Cardiac fibroblast (primary cell): Measurements from ENCODE around the gene TBC1D17.

Experiments
- DNase-seq, 2 donors: peaks; one replicate each; pipeline versions ENCODE4 v3.0.0 to v3.0.0-alpha.2; 2010; ENCODE audit warnings: low read depth in 2 of 2
- H3K4me3 ChIP-seq, 2 donors: replicated peaks in 1 of 2; 1 replicate in 1 of 2; 2 replicates in 1 of 2; pipeline ENCODE4 v1.5.1; 2011; ENCODE audit warnings: low read depth in 2 of 2, low read length in 2 of 2, mild to moderate bottlenecking in 2 of 2, moderate library complexity in 1 of 2
- TF ChIP-seq, protein P1 (sequence below): IDR thresholded peaks from one replicate; pipeline ENCODE4 v1.5.1; 2011; ENCODE audit warnings: low read depth, mild to moderate bottlenecking, low read length, inconsistent platforms

Gene TBC1D17

DNA sequence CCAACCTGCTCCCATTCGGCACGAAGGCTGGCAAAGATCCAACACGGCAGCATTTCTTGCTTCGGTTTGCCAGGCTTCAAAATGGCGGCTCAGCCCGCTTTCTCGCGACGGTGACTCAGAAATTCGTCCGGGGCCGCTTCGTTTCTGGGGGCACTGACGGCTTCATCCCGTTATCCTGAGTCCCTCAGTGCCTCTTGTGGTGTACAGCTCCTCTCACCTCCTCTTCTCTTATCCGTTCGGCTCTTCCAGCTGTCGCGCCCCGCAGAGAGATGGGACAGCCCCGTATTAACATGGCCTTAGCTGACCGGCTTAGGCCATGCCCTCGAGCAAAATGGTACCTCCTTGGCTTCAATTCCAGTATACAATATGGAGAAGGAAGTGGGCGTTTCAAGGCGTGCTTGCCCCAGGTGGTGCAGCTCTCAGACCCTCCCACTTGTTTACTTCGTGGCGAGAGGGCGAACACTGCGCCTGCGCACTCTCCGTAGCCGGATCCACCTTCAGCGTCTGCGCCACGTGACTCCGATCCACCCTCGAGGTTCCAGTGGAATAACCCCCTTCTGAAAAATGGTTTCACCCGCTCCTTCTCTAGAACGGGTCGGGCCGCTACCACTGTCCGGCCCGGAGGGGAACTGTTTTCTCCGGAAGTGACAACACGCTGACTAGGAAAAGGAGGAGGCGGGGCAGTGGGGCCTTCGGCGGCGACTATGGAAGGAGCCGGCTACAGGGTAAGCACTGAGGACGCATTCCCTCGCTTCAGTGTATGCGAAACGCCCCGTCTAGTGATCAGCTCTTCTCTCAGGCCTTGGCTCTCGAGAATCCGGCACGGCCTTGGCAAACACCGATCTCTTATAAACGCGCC, at the start of gene TBC1D17, which contains the start of gene AKT1S1:
Gene TBC1D17 (plus strand): TSS at position 683 of the 859 bp plus-strand sequence. CDS start 22 bp downstream, at position 705.
Gene AKT1S1 (minus strand): TSS at position 336 of the 859 bp plus-strand sequence. CDS start 4,060 bp downstream, outside the sequence.
- peak within 1 kb of the TSS; percentile 100 for H3K4me3 ChIP-seq
- TF ChIP-seq, protein P1, sequence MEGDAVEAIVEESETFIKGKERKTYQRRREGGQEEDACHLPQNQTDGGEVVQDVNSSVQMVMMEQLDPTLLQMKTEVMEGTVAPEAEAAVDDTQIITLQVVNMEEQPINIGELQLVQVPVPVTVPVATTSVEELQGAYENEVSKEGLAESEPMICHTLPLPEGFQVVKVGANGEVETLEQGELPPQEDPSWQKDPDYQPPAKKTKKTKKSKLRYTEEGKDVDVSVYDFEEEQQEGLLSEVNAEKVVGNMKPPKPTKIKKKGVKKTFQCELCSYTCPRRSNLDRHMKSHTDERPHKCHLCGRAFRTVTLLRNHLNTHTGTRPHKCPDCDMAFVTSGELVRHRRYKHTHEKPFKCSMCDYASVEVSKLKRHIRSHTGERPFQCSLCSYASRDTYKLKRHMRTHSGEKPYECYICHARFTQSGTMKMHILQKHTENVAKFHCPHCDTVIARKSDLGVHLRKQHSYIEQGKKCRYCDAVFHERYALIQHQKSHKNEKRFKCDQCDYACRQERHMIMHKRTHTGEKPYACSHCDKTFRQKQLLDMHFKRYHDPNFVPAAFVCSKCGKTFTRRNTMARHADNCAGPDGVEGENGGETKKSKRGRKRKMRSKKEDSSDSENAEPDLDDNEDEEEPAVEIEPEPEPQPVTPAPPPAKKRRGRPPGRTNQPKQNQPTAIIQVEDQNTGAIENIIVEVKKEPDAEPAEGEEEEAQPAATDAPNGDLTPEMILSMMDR = no peak
- DNase-seq = peak; percentile 100

DNA sequence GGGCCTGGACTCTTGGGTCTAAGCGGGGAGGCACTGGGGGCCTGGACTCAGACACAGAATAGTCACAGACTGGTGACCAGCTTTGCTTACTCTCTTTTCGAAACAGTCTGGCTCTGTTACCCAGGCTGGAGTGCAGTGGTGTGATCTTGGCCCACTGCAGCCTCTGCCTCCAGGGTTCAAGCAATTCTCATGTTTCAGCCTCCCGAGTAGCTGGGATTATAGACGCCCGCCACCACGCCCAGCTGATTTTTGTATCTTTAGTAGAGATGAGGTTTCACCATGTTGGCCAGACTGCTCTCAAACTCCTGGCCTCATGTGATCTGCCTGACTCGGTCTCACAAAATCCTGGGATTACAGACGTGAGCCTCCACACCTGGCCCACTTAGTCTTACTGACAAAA, 48.3 kb upstream of the TBC1D17 start:
- TF ChIP-seq, protein P1 = no peak
- H3K4me3 ChIP-seq = no peak overlapping the region
- DNase-seq = no peak

DNA sequence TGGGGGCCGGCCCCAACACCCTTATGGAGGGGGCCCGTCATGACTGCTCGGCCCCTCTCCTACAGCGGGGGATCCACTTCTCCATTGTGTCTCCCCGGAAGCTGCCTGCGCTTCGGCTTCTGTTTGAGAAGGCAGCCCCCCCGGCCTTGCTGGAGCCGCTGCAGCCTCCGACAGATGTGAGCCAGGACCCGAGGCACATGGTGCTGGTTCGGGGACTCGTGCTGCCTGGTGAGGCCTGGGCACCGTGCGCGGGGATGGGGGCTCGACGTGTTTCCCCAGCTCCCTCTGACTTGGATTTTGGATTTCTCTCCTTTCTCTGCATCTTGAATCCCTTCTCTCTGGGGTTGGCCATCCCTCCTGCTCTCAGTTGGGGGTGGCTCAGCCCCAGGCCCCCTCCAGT, 47.8 kb upstream of the TBC1D17 start:
- H3K4me3 ChIP-seq = no peak overlapping the region
- TF ChIP-seq, protein P1 = no peak
- DNase-seq = no peak

DNA sequence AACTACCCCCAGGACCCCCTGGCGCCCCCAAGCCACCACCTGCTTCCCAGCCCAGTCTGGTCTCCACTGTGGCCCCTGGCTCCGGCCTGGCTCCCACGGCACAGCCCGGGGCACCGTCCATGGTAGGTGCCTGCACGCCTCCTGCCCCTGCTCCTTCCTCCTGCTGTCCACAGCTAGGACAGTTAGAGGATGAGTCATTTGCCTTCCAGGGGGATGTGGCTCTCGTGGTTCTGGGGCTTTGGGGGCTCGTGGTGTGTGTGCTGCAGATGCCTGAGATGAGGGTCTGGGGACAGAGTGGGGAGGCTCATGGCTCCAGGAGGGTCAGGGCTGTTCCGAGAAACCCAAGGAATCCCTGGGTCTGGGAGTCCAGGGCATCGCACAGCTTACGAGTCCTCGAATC, 46.7 kb upstream of the TBC1D17 start:
- TF ChIP-seq, protein P1 = no peak
- DNase-seq = no peak
- no peak overlapping the region for H3K4me3 ChIP-seq

DNA sequence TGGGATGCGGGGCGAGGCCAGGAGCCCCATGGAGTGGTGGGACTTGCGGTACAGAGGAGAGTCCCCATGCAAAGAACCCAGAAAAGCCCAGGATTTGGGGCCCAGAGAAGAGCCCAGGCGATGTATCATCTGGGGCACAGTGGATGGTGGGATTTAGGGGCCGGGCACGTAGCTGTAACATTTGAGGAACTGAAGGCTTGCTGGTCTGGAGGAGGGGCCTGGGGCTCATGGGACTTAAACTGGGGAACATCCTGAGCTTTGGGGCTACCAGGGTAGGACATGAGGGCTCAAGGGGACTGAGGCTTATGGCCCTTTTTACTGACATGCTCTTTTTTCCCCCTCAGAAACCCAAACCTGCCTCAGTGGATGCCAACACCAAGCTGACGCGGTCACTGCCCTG, 45.9 kb upstream of the TBC1D17 start:
- TF ChIP-seq, protein P1 = no peak
- DNase-seq = no peak
- no peak overlapping the region for H3K4me3 ChIP-seq

DNA sequence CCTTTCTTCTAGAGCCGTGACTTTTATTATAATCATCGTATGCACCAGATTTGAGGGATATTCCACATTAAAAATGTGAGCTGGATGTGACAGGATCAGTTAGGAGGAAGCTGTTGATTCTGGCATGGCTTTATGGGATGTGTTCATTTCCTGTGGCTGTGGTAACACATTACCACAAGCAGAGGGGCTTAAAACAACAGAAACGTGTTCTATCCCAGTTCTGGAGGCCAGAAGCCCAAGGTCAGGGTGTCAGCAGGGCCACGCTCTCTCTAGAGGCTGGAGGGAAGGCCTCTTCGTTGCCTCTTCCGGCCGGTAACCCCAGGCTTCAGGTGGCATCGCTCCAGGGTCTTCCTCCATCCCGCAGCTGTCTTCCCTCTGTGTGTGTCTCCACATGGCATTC, 44.9 kb upstream of the TBC1D17 start:
- H3K4me3 ChIP-seq = no peak overlapping the region
- DNase-seq = no peak
- TF ChIP-seq, protein P1 = no peak
